Loucy (cell line): ENCODE data around the gene ELMO1.

ENCODE experiments used
- EZH2phosphoT487 ChIP-seq: fragments of 200-600 bp; IDR thresholded peaks from 2 replicates; pipeline ENCODE4 v1.6.1; 2018; ENCODE audit warnings: antibody characterized with exemption, mild to moderate bottlenecking, moderate library complexity, borderline replicate concordance
- TF ChIP-seq, protein P1 (sequence below): fragments of 200-600 bp; sonication (generic); conservative IDR thresholded peaks from 2 replicates; pipeline ENCODE4 v1.5.1; 2014; ENCODE audit warnings: mild to moderate bottlenecking, antibody characterized with exemption, low read length

DNA sequence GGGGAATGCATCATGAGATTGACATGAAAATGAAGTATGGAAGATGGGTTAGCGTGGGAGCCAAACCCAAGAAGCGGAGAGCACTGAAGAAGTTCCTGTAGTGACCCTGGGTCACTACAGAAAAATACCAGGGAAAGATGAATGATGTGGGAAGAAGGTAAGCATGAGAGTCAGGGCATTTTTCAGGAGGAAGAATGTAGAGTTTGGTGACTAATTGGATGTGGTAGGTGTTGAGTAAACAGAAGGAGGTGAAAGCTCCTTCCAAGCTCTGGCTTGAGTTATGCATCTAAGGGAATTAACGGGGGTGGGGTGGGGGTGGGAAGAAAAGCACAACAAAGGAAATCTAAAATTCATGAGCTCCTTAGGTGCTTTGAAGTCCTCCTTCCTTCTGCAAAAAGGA lies 486.3 kb downstream of the ELMO1 start:
- TF ChIP-seq, protein P1, sequence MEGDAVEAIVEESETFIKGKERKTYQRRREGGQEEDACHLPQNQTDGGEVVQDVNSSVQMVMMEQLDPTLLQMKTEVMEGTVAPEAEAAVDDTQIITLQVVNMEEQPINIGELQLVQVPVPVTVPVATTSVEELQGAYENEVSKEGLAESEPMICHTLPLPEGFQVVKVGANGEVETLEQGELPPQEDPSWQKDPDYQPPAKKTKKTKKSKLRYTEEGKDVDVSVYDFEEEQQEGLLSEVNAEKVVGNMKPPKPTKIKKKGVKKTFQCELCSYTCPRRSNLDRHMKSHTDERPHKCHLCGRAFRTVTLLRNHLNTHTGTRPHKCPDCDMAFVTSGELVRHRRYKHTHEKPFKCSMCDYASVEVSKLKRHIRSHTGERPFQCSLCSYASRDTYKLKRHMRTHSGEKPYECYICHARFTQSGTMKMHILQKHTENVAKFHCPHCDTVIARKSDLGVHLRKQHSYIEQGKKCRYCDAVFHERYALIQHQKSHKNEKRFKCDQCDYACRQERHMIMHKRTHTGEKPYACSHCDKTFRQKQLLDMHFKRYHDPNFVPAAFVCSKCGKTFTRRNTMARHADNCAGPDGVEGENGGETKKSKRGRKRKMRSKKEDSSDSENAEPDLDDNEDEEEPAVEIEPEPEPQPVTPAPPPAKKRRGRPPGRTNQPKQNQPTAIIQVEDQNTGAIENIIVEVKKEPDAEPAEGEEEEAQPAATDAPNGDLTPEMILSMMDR = no peak
- TF ChIP-seq EZH2phosphoT487 = no peak
